Measurements from ENCODE around the gene MYO1E. TPM values are rescaled to one million over a fixed set of nuclear protein-coding genes. Genes with fewer than 3 reads are reported as not detected.

The MYO1E gene
- total RNA-seq, 1 donor from 2014 or later = 45.1 TPM

GRCh38 chr15:59099162-59099685 is 273.4 kb downstream of the MYO1E start:
- Mint-ChIP-seq H3K4me1 (peaks cover 16% of the 10 kb centered on the region), H3K4me3 (peak overlapping the region; percentile 36), H3K9me3 (no peaks in the 10 kb centered on the region), H3K27me3 (no peaks in the 10 kb centered on the region), H3K27ac (peak overlapping the region; percentile 71), H3K36me3 (ENCODE audit: low read depth) (peaks cover 22% of the 10 kb centered on the region)
- intact Hi-C loops (cut with micrococcal nuclease) = no loop called here
- peak; percentile 57 for DNase-seq

GRCh38 chr15:59096429-59096828 is 276.2 kb downstream of the MYO1E start:
- DNase-seq = peak; percentile 31
- H3K27me3 Mint-ChIP-seq = no peaks in the 10 kb centered on the region
- peaks cover 28% of the 10 kb centered on the region for H3K36me3 Mint-ChIP-seq (ENCODE audit: low read depth)
- H3K9me3 Mint-ChIP-seq = no peaks in the 10 kb centered on the region
- intact Hi-C loops (cut with micrococcal nuclease) = no loop called here
- no peak overlapping the region for H3K27ac Mint-ChIP-seq
- peaks cover 13% of the 10 kb centered on the region for H3K4me1 Mint-ChIP-seq
- no peak overlapping the region for H3K4me3 Mint-ChIP-seq

- no peak for DNase-seq
- intact Hi-C loops (cut with micrococcal nuclease) = no loop called here
- H3K27me3 Mint-ChIP-seq = no peaks in the 10 kb centered on the region
- no peak overlapping the region for H3K4me3 Mint-ChIP-seq
- H3K27ac Mint-ChIP-seq = no peak overlapping the region
- peaks cover 5% of the 10 kb centered on the region for H3K4me1 Mint-ChIP-seq
- peaks cover 35% of the 10 kb centered on the region for H3K36me3 Mint-ChIP-seq (ENCODE audit: low read depth)
- H3K9me3 Mint-ChIP-seq = no peaks in the 10 kb centered on the region
These were observed 278.6 kb downstream of the MYO1E start for GRCh38 chr15:59094077-59094476.

- H3K27ac Mint-ChIP-seq = peak overlapping the region; percentile 4
- H3K36me3 Mint-ChIP-seq (ENCODE audit: low read depth) = peaks cover 44% of the 10 kb centered on the region
- intact Hi-C loops (cut with micrococcal nuclease) = no loop called here
- H3K9me3 Mint-ChIP-seq = no peaks in the 10 kb centered on the region
- no peaks in the 10 kb centered on the region for H3K27me3 Mint-ChIP-seq
- no peak overlapping the region for H3K4me3 Mint-ChIP-seq
- peaks cover 5% of the 10 kb centered on the region for H3K4me1 Mint-ChIP-seq
- no peak for DNase-seq
These were observed 284.9 kb downstream of the MYO1E start for GRCh38 chr15:59087731-59088130.

Other genes with a start within 250 kb of the MYO1E start
- gene LDHAL6B, start 166.0 kb downstream of the MYO1E start, total RNA-seq = not detected in 2 replicates
- gene FAM81A, start 65.3 kb upstream of the MYO1E start, total RNA-seq = 0.47 and 1.9 TPM in 2 replicates
- not detected in 2 replicates for gene GCNT3, start 238.9 kb upstream of the MYO1E start, total RNA-seq